ENCODE data around the gene PABPC4L. TPM values are rescaled to one million over a fixed set of nuclear protein-coding genes. Genes with fewer than 3 reads are reported as not detected.

The PABPC4L gene
- total RNA-seq, 1 experiment from 2014 or later = not detected

DNA sequence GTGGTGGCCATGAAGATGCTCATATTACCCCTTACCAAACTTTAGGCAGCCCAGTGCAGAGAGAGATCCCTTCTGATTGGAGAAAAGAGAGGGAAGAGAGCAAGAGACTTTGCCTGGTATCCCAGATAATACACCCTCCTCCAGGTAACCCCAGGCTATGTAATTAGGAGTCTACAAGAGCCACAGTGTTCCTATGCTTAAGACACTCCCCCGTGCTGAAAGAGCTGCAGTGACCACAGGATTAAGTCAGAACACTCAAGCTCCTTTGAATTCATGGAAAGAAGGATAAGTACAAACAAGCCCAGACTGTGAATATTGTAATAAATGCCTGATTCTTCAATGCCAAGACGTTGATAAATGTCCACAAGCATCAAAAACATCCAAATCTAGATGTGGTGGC is 41.4 kb downstream of the PABPC4L start:
- H3K27me3 Mint-ChIP-seq (ENCODE audit: insufficient read depth, unreplicated experiment) = no peaks in the 10 kb centered on the region
- TF ChIP-seq, protein P1, sequence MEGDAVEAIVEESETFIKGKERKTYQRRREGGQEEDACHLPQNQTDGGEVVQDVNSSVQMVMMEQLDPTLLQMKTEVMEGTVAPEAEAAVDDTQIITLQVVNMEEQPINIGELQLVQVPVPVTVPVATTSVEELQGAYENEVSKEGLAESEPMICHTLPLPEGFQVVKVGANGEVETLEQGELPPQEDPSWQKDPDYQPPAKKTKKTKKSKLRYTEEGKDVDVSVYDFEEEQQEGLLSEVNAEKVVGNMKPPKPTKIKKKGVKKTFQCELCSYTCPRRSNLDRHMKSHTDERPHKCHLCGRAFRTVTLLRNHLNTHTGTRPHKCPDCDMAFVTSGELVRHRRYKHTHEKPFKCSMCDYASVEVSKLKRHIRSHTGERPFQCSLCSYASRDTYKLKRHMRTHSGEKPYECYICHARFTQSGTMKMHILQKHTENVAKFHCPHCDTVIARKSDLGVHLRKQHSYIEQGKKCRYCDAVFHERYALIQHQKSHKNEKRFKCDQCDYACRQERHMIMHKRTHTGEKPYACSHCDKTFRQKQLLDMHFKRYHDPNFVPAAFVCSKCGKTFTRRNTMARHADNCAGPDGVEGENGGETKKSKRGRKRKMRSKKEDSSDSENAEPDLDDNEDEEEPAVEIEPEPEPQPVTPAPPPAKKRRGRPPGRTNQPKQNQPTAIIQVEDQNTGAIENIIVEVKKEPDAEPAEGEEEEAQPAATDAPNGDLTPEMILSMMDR (IDR thresholded peaks at IDR 0.05; ENCODE audit: insufficient read depth in 1 of 2, low read depth in 1 of 2, low read length in 1 of 2, severe bottlenecking in 1 of 2, unreplicated experiment in 1 of 2) = no peak
- H3K4me1 Mint-ChIP-seq (ENCODE audit: low read depth, unreplicated experiment) = no peaks in the 10 kb centered on the region
- no peaks in the 10 kb centered on the region for H3K4me1 ChIP-seq
- no peaks in the 10 kb centered on the region for H3K27me3 ChIP-seq (replicated peaks; ENCODE audit: control insufficient read depth, insufficient read depth, low read length)
- H3K9me3 ChIP-seq = no peaks in the 10 kb centered on the region
- intact Hi-C loops (cut with micrococcal nuclease; ENCODE audit: unreplicated experiment) = no loop called here
- BruUV-seq (replicated peaks) = no TSS peak
- H3K36me3 ChIP-seq (ENCODE audit: control insufficient read depth, insufficient read depth, low read length) = no peaks in the 10 kb centered on the region
- no peak overlapping the region for H3K4me3 ChIP-seq (ENCODE audit: low read depth, low read length)
- CTCF ChIA-PET = no interaction called here
- H3K27ac Mint-ChIP-seq (ENCODE audit: unreplicated experiment) = no peak overlapping the region
- DNase-seq = no peak
- H3K36me3 Mint-ChIP-seq (ENCODE audit: insufficient read depth, unreplicated experiment) = no peaks in the 10 kb centered on the region
- no peaks in the 10 kb centered on the region for H3K9me3 Mint-ChIP-seq (ENCODE audit: unreplicated experiment)
- POLR2A ChIA-PET = no interaction called here
- H3K4me3 Mint-ChIP-seq (ENCODE audit: unreplicated experiment) = no peak overlapping the region

DNA sequence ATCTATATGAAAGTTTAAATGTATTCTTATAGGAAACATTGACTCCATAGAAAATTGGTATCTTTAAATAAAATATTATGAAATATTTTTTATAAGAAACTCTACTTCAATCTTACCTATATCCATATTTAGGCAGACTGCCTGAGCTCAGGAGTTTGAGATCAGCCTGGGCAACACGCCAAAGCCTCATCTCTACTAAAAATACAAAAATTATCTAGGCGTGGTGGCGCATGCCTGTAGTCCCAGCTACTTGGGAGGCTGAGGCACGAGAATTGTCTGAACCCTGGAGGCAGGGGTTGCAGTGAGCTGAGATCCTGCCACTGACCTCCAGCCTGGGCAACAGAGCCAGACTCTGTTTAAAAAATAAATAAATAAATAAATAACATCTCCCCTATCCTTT is 47.5 kb downstream of the PABPC4L start:
- Histone ChIP-seq H3K27me3 (replicated peaks; ENCODE audit: control insufficient read depth, insufficient read depth, low read length) (no peaks in the 10 kb centered on the region), H3K4me1 (no peaks in the 10 kb centered on the region), H3K36me3 (ENCODE audit: control insufficient read depth, insufficient read depth, low read length) (no peaks in the 10 kb centered on the region), H3K4me3 (ENCODE audit: low read depth, low read length) (no peak overlapping the region), H3K9me3 (no peaks in the 10 kb centered on the region)
- TF ChIP-seq, protein P1 (IDR thresholded peaks at IDR 0.05; ENCODE audit: insufficient read depth in 1 of 2, low read depth in 1 of 2, low read length in 1 of 2, severe bottlenecking in 1 of 2, unreplicated experiment in 1 of 2) = no peak
- intact Hi-C loops (cut with micrococcal nuclease; ENCODE audit: unreplicated experiment) = no loop called here
- Mint-ChIP-seq H3K4me1 (ENCODE audit: low read depth, unreplicated experiment) (no peaks in the 10 kb centered on the region), H3K4me3 (ENCODE audit: unreplicated experiment) (no peak overlapping the region), H3K36me3 (ENCODE audit: insufficient read depth, unreplicated experiment) (no peaks in the 10 kb centered on the region), H3K27ac (ENCODE audit: unreplicated experiment) (no peak overlapping the region), H3K27me3 (ENCODE audit: insufficient read depth, unreplicated experiment) (no peaks in the 10 kb centered on the region), H3K9me3 (ENCODE audit: unreplicated experiment) (no peaks in the 10 kb centered on the region)
- CTCF ChIA-PET = no interaction called here
- POLR2A ChIA-PET = no interaction called here
- no TSS peak for BruUV-seq (replicated peaks)
- DNase-seq = no peak

DNA sequence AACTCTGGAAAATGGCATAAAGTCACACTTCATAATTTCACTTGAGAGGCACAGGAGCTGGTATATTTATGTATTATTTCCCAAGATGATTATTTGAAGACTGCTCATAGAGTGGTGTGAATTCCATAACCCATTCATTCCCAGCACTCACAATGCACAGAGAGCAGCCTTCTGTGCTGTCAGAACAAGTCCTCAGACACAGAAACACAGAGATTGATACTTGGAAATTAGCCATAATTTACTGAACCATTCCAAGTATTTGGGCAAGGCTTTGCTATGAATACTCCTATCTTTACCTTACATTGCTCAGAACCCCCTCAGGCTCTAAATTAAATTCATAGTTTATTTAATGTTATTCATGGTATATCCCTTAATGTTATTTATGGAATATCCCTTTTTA is 53.6 kb downstream of the PABPC4L start:
- no peaks in the 10 kb centered on the region for H3K36me3 Mint-ChIP-seq (ENCODE audit: insufficient read depth, unreplicated experiment)
- no TSS peak for BruUV-seq (replicated peaks)
- H3K9me3 ChIP-seq = no peaks in the 10 kb centered on the region
- H3K27ac Mint-ChIP-seq (ENCODE audit: unreplicated experiment) = no peak overlapping the region
- no peaks in the 10 kb centered on the region for H3K4me1 ChIP-seq
- TF ChIP-seq, protein P1 (IDR thresholded peaks at IDR 0.05; ENCODE audit: insufficient read depth in 1 of 2, low read depth in 1 of 2, low read length in 1 of 2, severe bottlenecking in 1 of 2, unreplicated experiment in 1 of 2) = no peak
- CTCF ChIA-PET = no interaction called here
- intact Hi-C loops (cut with micrococcal nuclease; ENCODE audit: unreplicated experiment) = no loop called here
- no peaks in the 10 kb centered on the region for H3K36me3 ChIP-seq (ENCODE audit: control insufficient read depth, insufficient read depth, low read length)
- POLR2A ChIA-PET = no interaction called here
- no peak overlapping the region for H3K4me3 ChIP-seq (ENCODE audit: low read depth, low read length)
- no peak overlapping the region for H3K4me3 Mint-ChIP-seq (ENCODE audit: unreplicated experiment)
- no peaks in the 10 kb centered on the region for H3K9me3 Mint-ChIP-seq (ENCODE audit: unreplicated experiment)
- DNase-seq = no peak
- no peaks in the 10 kb centered on the region for H3K27me3 ChIP-seq (replicated peaks; ENCODE audit: control insufficient read depth, insufficient read depth, low read length)
- no peaks in the 10 kb centered on the region for H3K4me1 Mint-ChIP-seq (ENCODE audit: low read depth, unreplicated experiment)
- H3K27me3 Mint-ChIP-seq (ENCODE audit: insufficient read depth, unreplicated experiment) = no peaks in the 10 kb centered on the region

All from Caco-2 (cell line).